OCI-LY3 (cell line): ENCODE measurements around the gene ARPC5L.

ENCODE experiments used
- H2AFZ ChIP-seq: fragments of 200-600, 300-600 bp; shearing (Covaris generic); 2 replicates; pipeline ENCODE4 v1.6.0; 2014; ENCODE audit warnings: antibody characterized with exemption, low read depth, low read length
- H3K27ac ChIP-seq: fragments of 200-600, 300-600 bp; sonication (generic); 2 replicates; pipeline ENCODE4 v1.5.1; 2014; ENCODE audit warnings: mild to moderate bottlenecking, low read length, moderate library complexity, mixed read lengths
- H3K27me3 ChIP-seq: fragments of 200-600, 300-600 bp; sonication (generic); 2 replicates; pipeline ENCODE4 v1.6.1; 2014; ENCODE audit warnings: low read depth, low read length, mixed read lengths
- H3K36me3 ChIP-seq: fragments of 200-600, 300-600 bp; sonication (generic); replicated peaks from 2 replicates; pipeline ENCODE3; 2014; ENCODE audit warnings: low read depth, low read length, mixed read lengths
- H3K4me1 ChIP-seq: fragments of 300-600, 200-600 bp; sonication (generic); 2 replicates; pipeline ENCODE4 v1.6.1; 2014; ENCODE audit warnings: low read length, mixed read lengths
- H3K4me2 ChIP-seq: fragments of 200-600, 300-600 bp; sonication (generic); 2 replicates; pipeline ENCODE4 v1.6.1; 2014; ENCODE audit warnings: low read length, mixed read lengths
- H3K4me3 ChIP-seq: fragments of 300-600, 200-600 bp; sonication (generic); 2 replicates; pipeline ENCODE4 v1.5.1; 2014; ENCODE audit warnings: antibody characterized with exemption, mild to moderate bottlenecking, low read length, moderate library complexity
- H3K79me2 ChIP-seq: fragments of 300-600, 200-600 bp; shearing (Covaris generic); 2 replicates; pipeline ENCODE4 v1.6.1; 2014; ENCODE audit warnings: mild to moderate bottlenecking, low read length, mixed read lengths
- H3K9ac ChIP-seq: fragments of 300-600, 200-600 bp; shearing (Covaris generic); 2 replicates; pipeline ENCODE4 v1.6.0; 2014; ENCODE audit warnings: mild to moderate bottlenecking, low read length, moderate library complexity
- H3K9me3 ChIP-seq: fragments of 200-600, 300-600 bp; shearing (Covaris generic); 2 replicates; pipeline ENCODE4 v1.6.1; 2014; ENCODE audit warnings: low read length, mixed read lengths; ENCODE audit not compliant: insufficient read depth
- H4K20me1 ChIP-seq: fragments of 200-600, 300-600 bp; sonication (generic); 2 replicates; pipeline ENCODE4 v1.6.1; 2016; ENCODE audit warnings: low read length, mixed read lengths; ENCODE audit not compliant: insufficient read depth
- EZH2phosphoT487 ChIP-seq: fragments of 200-600 bp; shearing (Covaris generic); IDR thresholded peaks from 2 replicates; pipeline ENCODE4 v1.6.1; 2018; ENCODE audit warnings: antibody characterized with exemption, mixed run types, low read depth
- TF ChIP-seq, protein P1 (sequence below): fragments of 200-600, 300-600 bp; sonication (generic); IDR thresholded peaks from 2 replicates; pipeline ENCODE4 v1.5.1; 2014; ENCODE audit warnings: antibody characterized with exemption, low read length, low read depth

The ARPC5L gene

DNA sequence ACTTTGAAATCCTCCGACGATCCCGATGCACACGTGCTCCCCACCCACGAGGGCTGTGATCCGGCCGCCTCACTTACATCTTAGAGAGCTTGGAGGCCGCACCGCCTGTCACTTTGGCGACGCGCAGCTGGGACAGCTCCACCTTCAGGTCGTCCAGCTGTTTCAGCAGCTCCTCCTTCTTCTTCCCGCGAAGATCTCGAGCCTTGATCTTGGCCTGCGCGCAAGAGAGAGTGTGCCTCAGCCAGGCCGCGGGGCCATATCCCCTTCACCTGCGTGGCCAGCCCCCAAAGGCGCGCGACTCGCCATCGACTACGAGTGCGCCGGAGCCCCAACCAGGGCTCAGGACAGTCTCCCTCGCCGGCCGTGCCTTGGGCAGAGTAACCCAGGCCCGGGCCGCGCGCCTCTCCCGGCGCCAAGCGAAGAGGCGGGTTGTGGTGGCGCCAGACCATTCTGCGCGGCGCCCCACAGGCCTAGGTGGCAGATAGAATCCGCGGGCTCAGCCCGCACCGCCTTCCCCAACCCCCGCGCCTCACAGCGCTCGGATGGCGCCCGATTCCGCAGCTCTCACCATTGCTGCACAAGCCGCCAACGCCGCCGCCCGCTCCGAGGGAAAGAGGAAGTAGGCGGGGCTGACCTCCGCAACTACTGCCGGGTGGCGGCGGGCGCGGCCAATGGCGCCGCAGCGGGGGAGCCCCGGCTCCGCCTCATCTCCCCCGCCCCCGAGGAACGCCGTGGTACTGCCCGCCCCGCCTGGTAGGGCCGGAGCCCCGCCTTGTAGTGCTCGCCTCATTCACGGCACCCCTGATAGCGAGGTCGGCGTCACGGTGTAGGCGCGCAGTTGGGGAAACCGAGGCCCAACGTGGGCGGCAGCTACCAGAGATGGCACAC, at the start of gene ARPC5L, which contains the start of gene RPL35:
Gene ARPC5L, plus strand, starts transcription at position 789 of the 888 bp plus-strand sequence. CDS start 7,161 bp downstream, outside the sequence.
Gene RPL35, minus strand, starts transcription at position 616 of the 888 bp plus-strand sequence. Its CDS starts 45 bp downstream, at position 571.
- Histone ChIP-seq H2AFZ (peak within 1 kb of the TSS; percentile 96), H3K9ac (peak within 1 kb of the TSS; percentile 95), H3K9me3 (no peaks in the 10 kb centered on the region), H4K20me1 (peaks cover 47% of the 10 kb centered on the region), H3K79me2 (peaks cover 37% of the 10 kb centered on the region), H3K27ac (peak within 1 kb of the TSS; percentile 71), H3K4me2 (peak within 1 kb of the TSS; percentile 85), H3K4me1 (peaks cover 31% of the 10 kb centered on the region), H3K4me3 (peak within 1 kb of the TSS; percentile 95), H3K27me3 (no peaks in the 10 kb centered on the region), H3K36me3 (peaks cover 46% of the 10 kb centered on the region)
- no peak for TF ChIP-seq EZH2phosphoT487
- TF ChIP-seq, protein P1, sequence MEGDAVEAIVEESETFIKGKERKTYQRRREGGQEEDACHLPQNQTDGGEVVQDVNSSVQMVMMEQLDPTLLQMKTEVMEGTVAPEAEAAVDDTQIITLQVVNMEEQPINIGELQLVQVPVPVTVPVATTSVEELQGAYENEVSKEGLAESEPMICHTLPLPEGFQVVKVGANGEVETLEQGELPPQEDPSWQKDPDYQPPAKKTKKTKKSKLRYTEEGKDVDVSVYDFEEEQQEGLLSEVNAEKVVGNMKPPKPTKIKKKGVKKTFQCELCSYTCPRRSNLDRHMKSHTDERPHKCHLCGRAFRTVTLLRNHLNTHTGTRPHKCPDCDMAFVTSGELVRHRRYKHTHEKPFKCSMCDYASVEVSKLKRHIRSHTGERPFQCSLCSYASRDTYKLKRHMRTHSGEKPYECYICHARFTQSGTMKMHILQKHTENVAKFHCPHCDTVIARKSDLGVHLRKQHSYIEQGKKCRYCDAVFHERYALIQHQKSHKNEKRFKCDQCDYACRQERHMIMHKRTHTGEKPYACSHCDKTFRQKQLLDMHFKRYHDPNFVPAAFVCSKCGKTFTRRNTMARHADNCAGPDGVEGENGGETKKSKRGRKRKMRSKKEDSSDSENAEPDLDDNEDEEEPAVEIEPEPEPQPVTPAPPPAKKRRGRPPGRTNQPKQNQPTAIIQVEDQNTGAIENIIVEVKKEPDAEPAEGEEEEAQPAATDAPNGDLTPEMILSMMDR: peak; percentile 19; the same call in 1 of the 2 replicates

DNA sequence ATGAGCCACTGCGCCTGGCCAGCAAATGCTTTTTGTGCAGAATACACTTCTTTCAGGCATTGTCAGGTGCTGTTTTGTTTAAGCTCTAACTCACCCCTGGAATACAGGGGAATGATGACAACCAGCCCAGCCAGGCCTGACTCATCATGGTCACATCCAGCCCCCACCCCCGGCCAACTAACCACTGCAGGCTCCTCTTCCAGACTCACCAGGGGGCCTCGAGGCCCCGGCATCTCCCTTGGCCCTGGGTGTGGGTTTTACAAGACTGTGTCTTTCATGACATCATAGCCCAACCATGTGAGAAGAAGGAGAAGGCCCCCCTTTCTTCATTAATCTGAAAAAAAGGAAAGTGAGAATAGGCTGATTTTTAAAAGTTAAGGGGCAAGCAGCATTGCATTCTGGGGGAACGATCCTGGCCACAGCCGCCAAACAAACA, 49.5 kb upstream of the ARPC5L start:
- TF ChIP-seq, protein P1: no peak
- no peak for TF ChIP-seq EZH2phosphoT487
- no peak overlapping the region for H3K4me2 ChIP-seq
- no peaks in the 10 kb centered on the region for H3K36me3 ChIP-seq
- H3K27me3 ChIP-seq: no peaks in the 10 kb centered on the region
- H3K4me1 ChIP-seq: no peaks in the 10 kb centered on the region
- no peaks in the 10 kb centered on the region for H4K20me1 ChIP-seq
- H3K9ac ChIP-seq: no peak overlapping the region
- H3K27ac ChIP-seq: no peak overlapping the region
- no peaks in the 10 kb centered on the region for H3K79me2 ChIP-seq
- H3K4me3 ChIP-seq: no peak overlapping the region
- no peaks in the 10 kb centered on the region for H3K9me3 ChIP-seq
- no peak overlapping the region for H2AFZ ChIP-seq

DNA sequence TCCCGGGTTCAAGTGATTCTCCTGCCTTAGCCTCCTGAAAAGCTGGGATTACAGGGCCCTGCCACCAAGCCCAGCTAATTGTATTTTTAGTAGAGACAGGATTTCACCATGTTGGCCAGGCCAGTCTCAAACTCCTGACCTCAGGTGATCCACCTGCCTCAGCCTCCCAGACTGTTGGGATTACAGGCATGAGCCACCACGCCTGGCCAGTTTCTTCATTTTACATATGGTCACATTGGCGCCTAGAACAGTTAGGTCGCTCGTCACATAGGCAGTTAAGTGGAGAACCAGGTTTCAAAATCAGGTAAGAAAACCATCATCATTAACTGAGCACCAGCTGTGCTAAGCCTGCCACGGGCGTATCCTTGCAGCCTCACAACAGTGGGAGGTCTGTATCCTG, 48.9 kb upstream of the ARPC5L start:
- Histone ChIP-seq H2AFZ (no peak overlapping the region), H4K20me1 (no peaks in the 10 kb centered on the region), H3K4me2 (no peak overlapping the region), H3K27me3 (no peaks in the 10 kb centered on the region), H3K79me2 (no peaks in the 10 kb centered on the region), H3K4me1 (peaks cover 3% of the 10 kb centered on the region), H3K9ac (no peak overlapping the region), H3K9me3 (no peaks in the 10 kb centered on the region), H3K27ac (no peak overlapping the region), H3K36me3 (no peaks in the 10 kb centered on the region), H3K4me3 (no peak overlapping the region)
- TF ChIP-seq, protein P1: no peak
- TF ChIP-seq EZH2phosphoT487: no peak

GRCh38 chr9:124813501-124814163, 48.3 kb upstream of the ARPC5L start:
- Histone ChIP-seq H2AFZ (no peak overlapping the region), H3K4me1 (peaks cover 9% of the 10 kb centered on the region), H3K9me3 (no peaks in the 10 kb centered on the region), H3K27me3 (no peaks in the 10 kb centered on the region), H3K79me2 (no peaks in the 10 kb centered on the region), H3K9ac (no peak overlapping the region), H3K27ac (no peak overlapping the region), H3K4me2 (no peak overlapping the region), H3K36me3 (no peaks in the 10 kb centered on the region), H4K20me1 (no peaks in the 10 kb centered on the region), H3K4me3 (no peak overlapping the region)
- TF ChIP-seq, protein P1: no peak
